NCI-H1436 treated with DMSO at 0.1 percent for 48 hours (cell line): ENCODE results near the gene DRAXIN.

ENCODE experiments used
- DNase-seq: peaks from one replicate; lab custom pipeline; 2025; lab: John Stamatoyannopoulos, UW

The DRAXIN gene

DNA sequence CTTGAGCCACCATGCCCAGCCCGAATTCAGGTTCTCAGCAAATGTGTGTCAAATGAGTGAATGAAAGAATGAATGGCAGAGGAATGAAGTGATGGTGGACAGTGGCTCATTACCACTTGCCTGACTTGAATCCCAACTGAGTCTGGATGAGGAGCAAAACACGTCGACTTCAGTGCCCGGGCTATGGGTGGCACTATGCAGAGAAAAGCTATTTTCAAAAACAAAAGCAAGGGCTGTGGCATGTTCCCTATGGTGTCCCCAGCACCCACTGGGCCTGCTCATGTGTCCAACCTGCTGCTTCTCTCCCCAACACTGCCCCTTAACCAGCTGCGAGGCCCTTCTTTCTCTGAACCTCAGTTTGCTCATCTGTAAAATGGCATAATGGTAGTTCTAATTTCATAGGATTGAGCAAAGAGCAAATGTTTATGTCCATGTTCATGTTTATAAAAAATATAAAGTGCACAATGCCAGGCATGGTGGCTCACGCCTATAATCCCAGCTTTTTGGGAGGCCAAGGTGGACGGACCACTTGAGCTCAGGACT, 6.2 kb upstream of the DRAXIN start:
- DNase-seq, result no peak

DNA sequence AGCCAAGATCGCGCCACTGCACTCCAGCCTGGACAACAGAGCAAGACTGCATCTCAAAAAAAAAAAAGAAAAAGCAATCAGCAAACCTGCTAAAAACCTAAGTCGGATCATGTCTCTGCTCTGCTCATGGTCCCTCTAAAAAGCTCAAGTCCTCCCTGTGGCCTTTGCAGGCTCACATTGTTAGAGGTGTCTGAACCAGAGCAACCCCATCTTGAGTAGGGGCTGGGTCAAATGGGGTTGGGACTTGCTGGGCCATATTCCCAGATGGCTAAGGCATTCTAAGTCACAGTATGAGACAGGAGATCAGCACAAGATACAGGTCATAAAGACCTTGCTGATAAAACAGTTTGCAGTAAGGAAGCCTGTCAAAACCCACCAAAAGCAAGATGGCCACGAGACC, 3.0 kb upstream of the DRAXIN start:
- DNase-seq, result no peak

DNA sequence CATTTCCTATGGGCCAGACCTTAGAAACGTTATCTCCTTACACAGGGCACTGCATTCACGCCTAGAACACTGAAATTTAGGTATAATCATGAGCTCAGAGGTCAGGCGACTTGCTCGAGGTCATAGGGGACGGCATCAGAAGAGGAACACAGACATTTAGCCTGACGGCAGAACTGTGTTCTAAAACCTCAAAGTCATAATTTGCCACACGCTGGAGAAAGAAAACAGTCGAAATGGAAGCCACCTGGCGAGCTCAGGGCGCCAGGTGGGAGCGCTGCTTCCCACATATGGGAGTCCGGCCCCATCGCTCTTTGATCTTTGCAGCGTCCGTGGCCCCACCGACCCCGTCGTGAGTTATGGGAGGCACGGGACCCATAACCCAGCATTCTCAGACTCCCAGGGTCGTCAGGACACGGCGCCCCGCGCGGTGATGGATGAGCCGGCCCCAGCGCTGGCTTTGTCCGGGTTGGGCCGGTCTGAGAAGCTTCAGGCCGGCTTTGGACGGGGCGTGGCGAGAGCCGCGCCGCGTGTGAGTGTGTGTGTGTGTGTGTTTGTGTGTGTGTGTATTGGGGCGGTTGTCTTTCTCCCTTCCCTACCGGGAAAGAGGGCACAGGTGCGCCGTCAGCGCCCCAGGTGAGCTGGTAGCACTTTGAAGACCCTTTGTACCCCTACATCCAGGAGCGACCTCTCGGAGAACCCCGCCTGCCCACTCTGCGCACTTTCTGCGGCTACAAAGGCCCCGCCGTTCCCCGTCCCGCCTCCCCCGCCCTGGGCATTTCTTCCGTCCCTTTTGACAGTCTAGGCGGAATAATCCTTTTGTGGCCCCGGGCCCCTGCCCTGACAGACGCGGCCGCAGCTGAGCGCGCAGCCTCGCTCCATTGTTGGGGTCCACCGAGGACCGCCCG, 861 bp upstream of the DRAXIN start:
- DNase-seq, result no peak

DNA sequence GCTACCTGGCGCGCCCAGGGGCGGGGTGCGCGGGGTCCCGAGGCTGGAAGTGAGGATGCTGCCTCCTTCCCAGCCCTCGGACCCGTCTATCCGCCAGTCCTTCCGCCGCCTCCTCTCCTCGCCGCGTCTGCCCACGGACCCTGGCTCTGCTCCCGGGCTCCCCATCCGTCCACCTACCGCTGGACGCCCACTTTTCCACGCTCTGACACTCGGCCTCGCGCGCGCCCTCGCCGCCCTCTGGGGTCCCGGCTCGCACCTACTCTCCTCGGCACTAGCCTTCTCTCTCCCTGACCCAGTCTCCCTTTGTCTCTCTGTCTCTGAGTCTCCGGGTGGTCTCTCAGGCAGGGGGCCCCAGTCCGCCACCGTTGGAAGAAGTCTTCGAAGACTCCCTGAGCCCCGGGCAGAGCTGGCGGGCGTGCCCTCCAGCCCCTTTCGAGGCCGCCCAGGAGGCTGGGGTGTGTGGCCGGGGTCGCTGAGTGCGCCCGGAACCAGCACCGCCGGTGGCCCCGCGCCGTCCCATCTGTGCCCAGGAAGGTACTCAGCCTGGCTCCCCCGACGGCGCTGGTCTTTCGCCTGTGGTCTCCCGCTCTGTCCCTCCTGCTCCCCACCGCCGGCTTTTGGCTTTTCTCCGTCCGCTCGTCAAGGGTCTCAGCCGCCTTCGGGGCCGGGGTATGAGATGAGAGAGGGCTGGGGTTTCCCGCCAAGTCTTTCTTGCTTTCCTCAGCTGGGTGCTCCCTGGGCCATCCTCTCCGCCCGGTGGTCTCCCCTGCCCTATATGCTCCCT, 610 bp downstream of the DRAXIN start:
- DNase-seq, result no peak

DNA sequence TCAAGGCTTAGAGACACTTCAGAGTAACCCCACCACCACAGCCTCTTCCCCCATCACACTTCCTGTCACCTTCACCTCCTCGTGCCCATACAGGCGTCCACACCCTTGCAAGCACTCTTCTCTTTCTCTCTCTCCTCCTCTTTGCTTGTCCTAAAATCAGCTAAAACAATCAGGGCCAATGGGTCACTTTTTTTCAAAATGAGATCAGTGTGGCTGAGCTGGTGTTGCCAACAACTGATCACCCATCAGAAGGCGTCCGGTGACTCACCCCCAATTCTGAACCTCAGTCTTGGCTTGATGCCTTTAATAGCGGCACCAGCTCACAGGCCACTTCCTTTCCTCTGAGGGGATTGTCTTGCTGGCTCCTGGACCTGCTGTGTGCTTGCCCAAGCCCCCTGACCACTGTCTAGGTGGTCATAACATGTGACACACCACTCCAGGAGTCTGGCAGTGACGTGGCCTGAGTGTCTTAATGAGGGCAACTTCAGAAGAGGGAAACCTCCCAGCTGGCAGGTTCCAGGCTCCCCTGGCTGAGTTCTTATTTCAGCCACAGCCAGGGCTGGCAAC, 1.6 kb downstream of the DRAXIN start:
- DNase-seq, result no peak

DNA sequence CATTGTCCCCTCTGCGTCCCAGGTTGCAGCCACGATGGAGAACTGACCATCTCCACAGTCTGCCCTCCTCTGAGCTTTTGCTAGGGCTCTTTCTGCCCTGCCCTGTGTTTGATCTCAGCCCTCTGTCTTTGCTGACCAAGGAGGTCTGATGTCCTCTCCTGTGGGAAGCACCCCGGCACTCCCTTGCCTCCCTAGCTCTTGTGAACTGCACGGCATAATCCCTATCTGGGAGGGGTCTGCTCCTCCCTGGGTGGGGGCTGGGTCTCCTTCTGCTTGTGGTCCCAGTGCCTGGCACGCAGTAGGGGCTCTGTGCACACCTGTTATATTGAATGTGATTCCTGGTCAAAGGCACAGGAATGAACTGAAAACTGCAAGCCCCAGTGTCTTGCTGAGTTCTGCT, 2.4 kb downstream of the DRAXIN start:
- DNase-seq, result no peak

DNA sequence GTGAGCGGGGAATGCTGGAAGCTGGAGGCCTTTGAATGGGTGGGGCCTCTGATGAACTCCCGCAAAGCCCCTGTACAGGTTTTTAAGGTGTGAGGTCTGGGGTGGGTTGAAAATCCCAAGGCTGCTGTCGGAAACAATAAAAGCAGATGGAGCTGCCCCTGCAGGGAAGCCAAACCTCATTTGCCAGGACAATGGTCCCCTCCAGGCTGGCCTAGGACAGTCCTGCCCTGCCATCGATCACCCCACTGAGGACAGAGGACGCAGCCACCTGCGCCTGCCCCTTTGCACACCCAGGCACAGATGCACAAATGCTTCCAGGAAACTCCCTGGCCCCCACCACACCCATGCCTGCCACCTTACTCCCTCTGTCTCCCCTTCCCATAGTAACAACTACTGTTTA, 4.4 kb downstream of the DRAXIN start:
- DNase-seq, result no peak

DNA sequence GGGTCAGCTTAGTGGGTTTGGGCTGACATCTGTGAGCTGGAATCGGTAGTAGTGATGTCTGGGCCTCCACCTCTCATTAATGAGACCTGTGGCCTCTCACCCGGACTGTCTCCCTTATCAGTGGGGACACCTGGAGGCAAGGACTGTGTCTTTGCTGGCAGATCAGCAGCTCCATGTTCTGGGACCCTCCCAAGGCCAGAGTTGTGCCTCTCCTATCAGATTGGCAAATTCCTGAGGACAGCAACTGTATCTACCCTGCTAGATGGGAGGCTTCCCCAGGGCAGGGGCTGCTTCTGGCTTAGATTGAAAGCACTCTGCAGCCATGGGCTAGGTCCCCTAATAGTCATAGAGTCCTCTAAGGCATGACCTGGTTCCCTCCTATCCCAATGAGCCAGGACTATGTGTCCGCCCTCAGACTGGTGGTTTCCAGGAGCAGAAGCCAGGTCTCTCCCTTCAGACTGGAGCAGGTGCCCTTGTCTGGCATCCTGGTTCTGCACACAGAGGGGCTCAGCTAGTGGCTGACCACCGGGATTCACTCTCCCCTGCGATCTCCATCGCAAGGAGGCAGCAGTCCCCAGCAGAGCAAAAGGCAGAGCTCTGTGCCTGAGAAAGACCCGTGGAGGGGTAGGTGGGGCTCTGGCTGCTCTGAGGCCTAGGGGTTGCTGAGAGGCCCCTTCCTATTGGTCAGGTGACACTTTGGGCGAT, 5.8 kb downstream of the DRAXIN start:
- DNase-seq, result no peak

DNA sequence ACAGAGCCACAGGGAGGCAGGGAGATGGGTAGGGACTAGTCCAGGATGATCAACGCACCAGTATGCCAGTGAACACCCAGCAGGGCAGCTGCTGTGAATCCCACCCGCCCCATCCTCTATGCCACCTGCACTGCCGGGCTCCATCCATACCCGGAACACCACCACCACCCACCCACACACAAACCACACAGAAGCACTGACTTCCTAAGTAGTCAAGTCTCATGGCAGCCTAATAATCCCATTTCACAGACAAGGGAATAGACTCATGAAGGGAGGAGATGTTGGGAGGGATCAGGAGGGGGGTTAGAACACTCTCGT, 6.3 kb downstream of the DRAXIN start:
- DNase-seq, result no peak

DNA sequence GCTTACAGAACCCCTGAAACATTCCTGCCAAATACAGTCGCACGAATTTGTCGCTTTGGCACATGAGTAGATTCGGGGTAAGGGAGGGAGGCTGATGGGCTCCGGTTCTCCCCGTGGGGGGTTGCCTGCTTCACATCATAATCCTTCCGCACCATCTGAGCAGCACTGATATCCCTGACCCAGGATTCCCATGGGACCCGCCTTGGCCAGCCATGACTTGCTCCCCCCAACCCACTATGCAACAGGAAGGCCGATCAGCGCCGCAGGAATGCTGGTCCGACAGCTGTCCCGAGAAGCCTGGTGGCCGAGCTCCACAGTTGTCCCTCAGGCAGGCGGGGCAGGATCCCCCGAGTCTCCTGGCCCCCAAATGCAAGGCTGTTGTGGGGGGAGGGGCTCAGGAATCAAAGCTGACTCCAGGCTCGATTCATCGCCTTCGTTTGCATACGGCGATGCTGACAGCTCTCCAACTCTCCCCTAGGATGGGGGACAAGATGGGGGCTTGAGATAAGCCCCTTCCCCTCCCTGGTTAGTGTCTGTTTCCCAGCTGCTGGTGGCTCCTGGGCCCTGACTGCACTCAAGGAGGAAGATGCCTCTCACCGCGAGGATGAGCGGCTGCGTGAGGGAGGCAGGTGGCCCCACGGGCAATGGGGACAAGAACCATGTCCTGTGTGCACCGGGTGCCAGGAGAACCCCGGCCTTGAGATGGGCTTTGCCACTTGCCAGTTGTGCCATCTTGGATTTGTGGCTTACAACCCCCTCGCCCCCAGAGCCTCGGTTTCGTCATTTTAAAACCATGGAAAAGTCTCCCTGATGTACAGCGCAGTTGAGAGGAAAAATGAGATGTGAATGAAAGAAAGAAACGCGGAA, 9.3 kb downstream of the DRAXIN start:
- DNase-seq, result no peak

DNA sequence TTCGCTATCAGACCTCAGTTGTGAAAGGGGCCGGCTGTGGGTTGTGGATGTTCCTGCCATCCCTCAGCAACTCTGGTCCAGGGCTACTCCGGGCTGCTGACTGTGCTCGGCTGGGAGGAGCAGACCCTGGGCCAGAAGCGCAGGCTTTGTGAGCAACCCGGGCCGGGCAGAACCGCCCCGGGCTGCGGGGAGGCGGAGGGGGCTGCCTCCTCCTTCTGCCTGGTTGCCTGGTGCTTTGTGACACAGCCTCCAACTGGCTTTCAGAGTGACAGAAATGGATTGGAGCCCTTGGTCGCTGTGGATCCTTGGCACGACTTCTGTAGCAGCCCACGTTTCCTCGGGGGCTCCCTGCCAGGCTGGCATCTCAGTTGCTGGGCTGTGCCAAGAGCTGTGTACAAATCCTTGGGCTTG, 10.0 kb downstream of the DRAXIN start:
- DNase-seq, result no peak

DNA sequence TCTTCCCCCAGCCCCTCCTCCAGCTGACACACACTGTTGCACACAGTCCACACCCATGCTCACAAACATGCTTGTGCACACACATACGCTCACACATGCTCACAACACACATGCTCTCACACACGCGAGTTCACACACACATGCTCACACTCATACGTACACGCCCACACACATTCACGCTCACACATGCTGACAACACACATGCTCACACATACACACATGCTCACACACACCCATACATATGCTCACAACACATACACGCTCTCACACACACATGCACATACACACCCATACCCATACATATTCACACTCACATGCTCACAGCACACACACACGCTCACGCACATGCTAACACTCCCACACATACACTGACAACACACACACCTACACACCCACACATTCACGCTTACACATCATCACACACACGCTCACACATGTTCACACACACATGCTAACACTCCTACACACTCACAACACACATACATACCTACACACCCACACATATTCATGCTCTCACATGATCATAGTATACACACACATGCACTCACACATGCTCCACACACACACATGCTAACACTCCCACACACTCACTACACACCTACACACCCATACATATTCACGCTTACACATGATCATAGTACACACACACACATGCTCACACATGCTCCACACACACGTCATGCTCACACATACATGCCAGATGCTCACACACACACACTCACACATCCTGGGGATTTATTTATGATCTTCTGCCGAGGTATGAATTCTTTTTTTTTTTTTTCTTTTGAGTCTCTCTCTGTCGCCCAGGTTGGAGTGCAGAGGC, 10.7 kb downstream of the DRAXIN start:
- DNase-seq, result no peak

DNA sequence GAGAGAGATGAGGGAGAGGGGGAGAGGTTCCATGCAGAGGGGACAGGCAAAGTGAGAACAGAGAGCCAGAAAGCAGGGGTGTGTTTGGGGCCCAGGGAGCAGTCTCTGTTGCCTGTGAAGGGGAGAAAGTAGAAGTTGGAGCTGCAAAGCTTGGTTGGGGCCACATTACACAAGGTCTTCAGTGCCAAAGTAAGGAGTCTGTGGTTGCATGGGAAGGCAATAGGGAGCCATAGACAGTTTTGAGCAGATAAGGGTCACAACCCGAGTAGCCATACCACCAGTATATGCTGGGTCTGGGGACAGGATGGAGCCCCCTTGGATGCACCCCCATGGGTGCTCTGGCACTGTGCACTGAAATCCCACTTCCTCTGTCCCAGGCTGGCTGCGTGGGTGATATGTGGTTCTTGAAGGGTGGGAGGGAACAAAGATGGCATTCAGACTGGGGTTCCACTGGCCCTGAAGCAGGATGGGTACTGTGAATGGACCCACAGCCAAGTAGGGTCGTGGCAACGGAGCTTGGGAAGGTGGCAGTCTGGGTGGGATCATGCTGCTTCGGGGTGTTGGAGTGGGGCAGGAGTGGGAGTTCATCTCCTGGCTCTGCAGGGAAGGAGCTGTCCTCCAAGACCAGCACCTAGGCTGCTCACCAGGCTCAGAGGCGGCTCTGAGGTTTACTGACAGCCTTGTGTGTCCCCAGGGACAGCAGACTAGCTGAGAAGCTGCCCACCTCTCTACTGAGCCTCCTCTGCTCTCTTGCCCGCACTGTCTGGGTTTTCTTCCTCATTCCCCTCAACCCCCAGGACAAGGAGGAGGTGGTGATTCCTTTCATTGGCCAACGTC, 12.1 kb downstream of the DRAXIN start:
- DNase-seq, result no peak

DNA sequence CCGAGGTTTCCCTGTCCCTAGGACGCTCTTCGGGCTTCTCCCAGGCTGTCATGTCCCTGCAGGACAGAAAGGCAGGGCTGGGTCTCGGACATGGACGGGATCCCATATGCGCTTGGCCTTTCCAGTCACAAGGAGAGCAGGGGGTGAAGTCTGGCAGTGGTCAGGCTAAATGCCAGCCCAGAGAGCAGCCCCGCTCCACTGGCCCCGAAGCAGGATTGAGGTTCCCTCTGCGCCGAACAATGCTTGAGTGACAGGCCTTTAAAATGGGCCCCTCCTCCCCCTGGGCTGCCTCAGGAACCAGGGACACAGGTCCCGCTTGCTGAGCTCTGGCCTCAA, 12.7 kb downstream of the DRAXIN start:
- DNase-seq, result no peak

DNA sequence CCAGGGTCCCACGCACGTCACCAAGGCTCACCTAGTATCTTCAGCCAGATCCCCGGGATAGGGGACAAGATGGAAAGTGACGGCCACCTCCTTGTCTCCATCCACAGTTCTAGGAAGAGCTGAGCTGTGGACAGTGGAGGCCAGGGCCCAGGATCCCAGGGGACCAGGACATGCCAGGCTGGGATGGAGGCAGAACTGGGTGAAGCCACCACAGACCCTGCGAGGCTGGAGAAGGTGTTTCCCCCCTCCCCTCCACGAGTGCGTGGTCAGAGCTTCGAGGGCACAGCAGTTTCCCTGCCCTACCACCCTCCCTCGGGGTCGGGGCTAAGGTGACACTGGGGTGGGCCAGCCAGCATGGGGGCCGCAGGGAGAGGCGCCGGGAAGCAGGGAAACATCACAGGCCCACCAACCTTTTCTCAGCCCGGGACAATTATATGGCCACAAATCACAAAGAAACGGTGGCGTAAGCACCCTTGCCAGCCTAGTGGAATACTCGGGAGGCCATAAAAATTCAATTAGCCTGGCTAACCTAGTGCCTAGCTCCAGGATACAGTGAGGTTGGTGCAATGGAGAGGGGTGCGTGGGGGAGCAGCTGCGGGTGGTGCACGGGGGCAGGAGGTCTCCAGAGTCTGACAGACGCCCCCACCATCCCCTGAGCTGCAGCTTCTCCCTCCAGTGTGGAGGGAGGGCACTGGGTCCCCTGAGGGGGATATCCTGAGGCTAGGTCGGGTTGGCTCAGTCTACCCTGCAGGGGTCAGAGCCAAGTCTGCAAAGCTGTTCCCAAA, 13.4 kb downstream of the DRAXIN start:
- DNase-seq, result no peak

DNA sequence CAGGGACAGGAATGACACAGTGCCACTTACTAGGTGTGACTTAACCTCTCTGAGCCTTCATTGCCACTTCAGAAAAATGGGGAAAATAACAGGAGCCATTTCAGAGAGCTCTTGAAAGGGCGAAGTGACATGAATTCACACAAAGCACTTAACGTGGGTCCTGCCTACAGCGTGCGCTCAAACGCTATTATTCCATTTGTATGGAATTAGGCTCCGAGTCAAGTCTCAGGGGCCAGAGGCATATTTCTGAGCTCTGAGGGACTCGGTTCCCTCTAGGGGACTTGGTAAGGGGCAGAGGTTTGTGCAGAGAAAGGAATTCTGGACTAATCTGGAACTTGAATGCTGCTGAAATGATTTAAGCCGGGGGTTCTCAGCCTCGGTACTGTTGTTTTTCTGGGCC, 14.1 kb downstream of the DRAXIN start:
- no peak for DNase-seq

DNA sequence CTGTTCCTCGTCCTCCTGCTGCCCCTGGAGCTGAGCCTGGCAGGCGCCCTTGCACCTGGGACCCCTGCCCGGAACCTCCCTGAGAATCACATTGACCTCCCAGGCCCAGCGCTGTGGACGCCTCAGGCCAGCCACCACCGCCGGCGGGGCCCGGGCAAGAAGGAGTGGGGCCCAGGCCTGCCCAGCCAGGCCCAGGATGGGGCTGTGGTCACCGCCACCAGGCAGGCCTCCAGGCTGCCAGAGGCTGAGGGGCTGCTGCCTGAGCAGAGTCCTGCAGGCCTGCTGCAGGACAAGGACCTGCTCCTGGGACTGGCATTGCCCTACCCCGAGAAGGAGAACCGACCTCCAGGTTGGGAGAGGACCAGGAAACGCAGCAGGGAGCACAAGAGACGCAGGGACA, 14.8 kb downstream of the DRAXIN start:
- no peak for DNase-seq

DNA sequence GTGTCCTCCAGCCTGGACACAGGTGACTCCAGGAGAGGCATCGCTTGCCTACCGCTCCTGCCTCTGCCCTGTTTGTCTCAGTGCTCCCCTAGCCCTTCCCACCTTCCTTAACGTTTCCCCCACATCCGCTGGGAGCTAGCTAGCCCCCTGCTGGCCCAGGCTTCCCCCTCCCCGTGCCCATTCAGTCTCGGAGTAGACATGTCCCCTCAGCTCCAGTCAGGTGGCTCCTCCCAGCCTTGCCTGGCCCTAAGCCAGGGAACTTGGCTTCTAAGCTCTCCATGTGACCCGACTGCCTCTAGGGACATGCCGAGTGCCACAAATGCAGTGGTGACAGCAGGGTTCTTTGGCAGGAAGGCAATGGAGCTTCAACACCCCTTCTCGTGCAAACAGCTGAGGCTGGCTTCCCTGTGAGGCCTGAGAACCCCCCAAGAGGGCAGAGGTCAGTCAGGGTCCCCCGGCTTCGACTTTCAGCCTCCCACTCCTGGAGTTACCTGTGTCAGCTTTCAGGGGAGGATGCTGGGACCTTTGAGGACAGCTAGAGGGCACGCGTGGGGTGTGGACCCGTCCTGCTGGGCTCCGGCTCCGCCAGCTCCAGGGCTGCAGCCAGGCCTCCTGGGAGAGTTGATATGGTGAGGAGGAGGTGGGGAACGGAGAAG, 16.2 kb downstream of the DRAXIN start:
- DNase-seq, result peak; percentile 67
